Renal pelvis (tissue), 4 donors: ENCODE results near the gene CELF4. TPM values are rescaled to one million over a fixed set of nuclear protein-coding genes. Genes with fewer than 3 reads are reported as not detected.

ENCODE experiments used
- DNase-seq: peaks from one replicate; pipeline ENCODE4 v3.0.0-alpha.2; 2013
- polyA plus RNA-seq, 3 donors: library from polyadenylated mRNA; unstranded; fragments of 120-200 nt; gene quantifications; one replicate each; pipeline ENCODE4 v1.2.1, GENCODE V29; 2013; ENCODE audit not compliant: insufficient read length in 3 of 3

The CELF4 gene
- polyA plus RNA-seq, 3 donors = 2.2 to 3.8 (median 3.7) TPM

GRCh38 chr18:37525262-37525585 is 40.4 kb downstream of the CELF4 start:
- DNase-seq = no peak

DNA sequence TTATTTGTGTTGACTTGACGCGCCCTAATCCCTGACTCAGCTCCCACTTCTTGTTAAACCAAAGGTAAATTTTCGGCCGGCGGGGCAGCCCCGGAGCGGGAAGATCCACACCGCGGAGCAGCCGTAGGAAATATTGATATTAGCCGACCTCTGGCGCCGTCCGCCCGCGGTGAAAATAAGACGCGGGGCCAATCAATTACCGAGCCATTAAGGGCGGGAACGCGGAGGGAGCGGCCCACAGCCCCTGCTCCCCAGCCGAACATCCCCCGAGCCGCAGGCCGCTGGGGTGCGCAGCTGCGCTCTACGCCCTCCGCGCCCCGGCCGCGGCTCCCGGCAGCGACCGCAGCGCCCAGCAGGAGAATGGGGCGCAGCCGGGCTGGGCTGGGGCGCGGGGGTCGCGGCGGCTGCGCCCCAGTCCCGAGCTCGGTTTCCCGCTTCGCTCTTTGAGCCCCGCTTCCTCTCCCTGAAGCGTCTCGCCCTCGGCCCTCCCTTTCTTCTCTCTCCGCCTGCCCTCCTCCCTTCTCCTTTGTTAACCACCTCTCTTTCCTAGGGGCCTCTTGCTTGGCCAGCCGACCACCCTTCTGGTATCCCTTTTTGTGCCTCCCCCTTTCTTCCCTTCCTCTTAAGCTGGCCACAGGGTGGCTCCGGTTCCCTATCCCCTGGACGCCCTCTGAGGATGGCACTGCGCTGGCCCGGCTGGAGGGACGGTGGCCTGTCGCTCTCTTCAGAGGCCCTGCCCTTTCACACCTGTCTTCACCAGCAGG is 40.9 kb downstream of the CELF4 start:
- DNase-seq = no peak

DNA sequence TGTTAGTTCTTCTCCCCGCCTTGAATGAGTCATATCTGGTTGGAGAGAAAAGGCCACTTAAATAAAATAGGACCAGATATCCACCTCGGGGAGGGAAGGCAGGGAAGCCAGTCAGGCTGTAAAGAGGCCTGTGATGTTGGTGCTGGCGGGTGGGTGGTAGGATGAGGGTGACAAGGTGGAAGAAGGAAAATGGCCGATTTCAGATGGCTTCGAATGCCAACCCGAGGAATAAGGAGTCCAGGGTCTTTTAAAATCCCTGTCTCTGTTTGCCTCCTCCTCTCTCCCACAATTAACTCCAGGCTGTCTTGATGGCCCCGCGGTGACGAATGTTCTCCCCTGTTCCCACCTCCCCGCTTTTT is 41.5 kb downstream of the CELF4 start:
- no peak for DNase-seq

GRCh38 chr18:37521510-37522465 is 43.8 kb downstream of the CELF4 start:
- no peak for DNase-seq

DNA sequence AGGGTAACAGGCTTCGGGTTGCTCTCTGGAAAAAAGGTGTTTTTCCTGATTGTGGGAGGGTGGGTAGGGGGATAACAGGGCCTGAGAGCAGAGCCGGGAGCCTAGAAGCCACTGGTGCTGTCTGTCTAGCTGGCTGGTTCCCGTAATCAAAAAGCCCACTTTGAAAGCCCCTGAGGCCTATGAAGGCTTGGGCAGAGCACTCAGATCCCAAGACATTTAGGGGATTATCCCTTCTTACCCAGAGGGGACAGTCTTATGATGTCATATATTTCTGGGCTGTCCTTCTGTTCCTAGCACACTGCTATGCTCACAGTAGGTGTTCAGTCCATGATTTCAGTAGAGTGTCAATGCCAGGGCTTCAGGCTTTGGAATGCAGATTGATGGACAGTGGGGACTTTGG is 45.1 kb downstream of the CELF4 start:
- DNase-seq = no peak

GRCh38 chr18:37519510-37520135 is 46.0 kb downstream of the CELF4 start:
- no peak for DNase-seq

- no peak for DNase-seq
These were observed 49.2 kb downstream of the CELF4 start for GRCh38 chr18:37516361-37516853.

GRCh38 chr18:37514953-37515352 is 50.6 kb downstream of the CELF4 start:
- no peak for DNase-seq

- DNase-seq = no peak
These were observed 53.2 kb downstream of the CELF4 start for GRCh38 chr18:37512400-37512799.

GRCh38 chr18:37511721-37512298 is 53.8 kb downstream of the CELF4 start:
- DNase-seq = no peak

GRCh38 chr18:37509600-37509999 is 56.0 kb downstream of the CELF4 start:
- no peak for DNase-seq

- no peak for DNase-seq
These were observed 57.4 kb downstream of the CELF4 start for GRCh38 chr18:37508207-37508606.

- DNase-seq = no peak
These were observed 58.4 kb downstream of the CELF4 start for GRCh38 chr18:37507239-37507638.

GRCh38 chr18:37506001-37506400 is 59.6 kb downstream of the CELF4 start:
- DNase-seq = no peak

DNA sequence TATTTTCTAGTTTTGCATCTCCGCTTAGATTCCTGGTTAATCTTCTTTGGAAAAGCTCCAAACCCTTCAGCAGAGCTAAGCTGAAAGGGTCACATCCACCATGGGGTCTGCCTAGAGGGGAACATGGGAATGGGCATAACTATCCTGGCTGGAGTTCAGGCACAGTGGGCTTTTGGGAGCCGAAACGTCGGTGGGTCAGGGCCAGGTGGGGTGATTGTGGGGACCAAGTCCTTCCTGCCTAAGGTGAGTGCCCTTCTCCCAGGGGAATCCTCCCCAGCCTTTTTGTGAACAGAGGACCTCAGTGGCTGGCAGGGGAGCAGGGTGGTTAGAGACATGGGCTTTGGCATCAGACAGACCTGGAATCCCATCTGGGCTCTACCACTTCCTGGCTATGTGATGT is 60.3 kb downstream of the CELF4 start:
- no peak for DNase-seq

DNA sequence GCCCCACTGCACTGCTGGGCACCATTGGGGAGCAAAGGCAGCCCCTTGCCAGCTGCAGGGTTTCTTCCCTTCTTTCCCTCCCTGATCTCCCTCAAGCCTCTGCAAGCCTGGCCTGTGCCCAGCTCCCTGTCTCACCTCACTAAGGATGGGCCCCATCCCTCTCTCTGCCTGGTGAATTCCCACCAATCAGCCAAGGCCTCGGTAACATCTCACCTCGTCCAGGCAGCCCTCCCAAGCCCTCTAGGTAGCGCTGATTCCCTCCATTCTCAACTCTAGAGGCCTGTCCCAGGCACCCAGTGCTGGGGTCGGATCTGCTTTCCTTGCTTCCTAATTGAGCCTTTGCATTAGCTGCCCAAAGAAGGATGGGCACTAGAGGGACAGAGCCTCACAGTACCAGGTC is 63.0 kb downstream of the CELF4 start:
- no peak for DNase-seq

- no peak for DNase-seq
These were observed 63.6 kb downstream of the CELF4 start for GRCh38 chr18:37502036-37502435.

DNA sequence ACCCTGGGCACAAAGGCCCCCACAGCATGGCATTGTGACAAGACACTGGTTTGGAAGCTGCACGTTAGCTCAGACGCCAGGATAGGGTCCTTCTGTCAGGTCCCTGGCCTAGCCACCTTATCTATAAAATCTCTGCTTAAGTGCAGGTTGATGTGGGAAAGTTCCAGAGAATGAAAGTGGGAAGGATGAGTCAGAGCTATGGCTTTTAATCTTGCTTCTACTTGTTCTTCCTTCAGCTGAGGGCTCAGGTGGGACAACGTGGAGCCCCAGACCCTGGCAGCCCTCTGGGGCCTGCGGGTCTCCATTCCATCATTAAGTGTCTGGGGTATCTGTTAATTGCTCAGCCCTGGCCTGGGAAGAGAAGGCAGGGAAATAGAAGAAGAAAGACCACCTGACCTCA is 64.5 kb downstream of the CELF4 start:
- no peak for DNase-seq

DNA sequence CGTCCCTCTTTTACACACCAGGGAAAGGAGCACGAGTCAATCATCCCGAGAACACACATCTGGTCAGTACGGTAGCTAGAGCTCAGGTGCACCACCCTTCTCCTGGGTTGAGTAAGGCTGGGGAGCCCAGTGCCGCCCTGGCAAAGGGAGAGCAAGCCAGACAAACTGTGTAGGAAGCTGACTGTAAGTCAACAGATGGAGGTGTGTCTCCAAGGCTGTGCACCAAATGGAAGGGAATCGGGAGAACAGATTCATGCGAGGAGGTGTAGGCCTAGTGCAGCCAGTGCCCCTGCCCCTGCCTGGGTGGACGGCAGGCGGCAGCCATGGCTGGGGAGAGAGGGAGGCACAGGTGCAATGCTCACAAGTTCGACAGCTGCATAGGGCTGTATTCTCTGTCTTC is 65.7 kb downstream of the CELF4 start:
- no peak for DNase-seq

DNA sequence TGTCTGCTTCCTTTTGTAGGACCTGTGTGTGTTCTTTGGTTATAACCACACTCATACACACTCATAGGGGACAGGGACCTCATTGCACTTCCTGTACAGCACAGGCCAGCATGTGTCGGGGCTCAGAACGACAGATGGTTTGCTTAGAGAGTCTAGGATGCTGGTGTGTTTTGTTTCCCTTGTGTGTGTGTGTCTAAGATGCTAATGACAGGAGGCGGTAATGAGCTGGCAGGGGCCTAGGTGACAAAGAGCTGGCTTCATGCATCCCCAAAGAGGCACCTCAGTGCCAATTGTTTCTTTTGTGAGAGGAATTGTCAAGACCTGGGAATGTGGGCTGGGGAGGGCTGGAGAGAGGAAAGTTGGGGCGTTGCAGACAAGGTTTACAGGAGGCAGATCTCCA is 66.6 kb downstream of the CELF4 start:
- DNase-seq = no peak

DNA sequence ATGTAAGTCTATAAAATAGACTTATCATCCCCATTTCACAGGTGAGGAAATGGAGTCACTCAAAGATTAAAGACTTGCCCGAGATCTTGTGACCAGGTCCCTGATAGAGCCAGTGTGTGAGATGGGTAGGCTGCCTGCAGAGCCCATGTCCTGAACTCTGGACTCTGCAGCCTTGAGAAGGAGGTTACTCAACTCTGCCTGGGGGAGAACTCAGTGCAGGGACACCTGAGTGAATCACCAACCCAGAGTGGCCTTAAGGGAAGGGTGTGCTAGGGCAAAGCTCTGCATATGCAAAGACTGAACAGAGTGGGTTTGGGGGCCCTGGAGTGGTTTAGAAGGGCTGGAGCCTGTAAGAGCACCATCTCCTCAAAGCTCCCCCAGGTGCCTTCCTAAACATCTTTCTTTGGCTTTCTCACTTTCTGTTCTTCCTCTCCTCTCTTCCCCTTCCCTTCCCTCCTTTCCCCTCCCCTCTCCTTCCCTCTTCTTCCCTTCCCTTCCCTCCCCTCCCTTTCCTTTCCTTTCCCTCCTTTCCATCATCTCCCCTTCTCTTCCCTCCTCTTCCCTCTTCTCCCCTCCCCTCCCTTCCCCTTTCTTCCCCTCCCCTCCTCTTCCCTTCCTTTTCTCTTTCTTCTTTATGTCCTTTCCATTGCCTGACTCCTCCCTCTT is 67.6 kb downstream of the CELF4 start:
- DNase-seq = no peak

- no peak for DNase-seq
These were observed 69.0 kb downstream of the CELF4 start for GRCh38 chr18:37496568-37496967.
